Common myeloid progenitor, CD34-positive (primary cell): ENCODE results near the gene IQGAP2.

Experiments
- CTCF ChIA-PET: fragments of 350-600 bp; sonication (Branson Sonifier 250); formaldehyde crosslinking; loops from one replicate; lab custom pipeline; 2021; ENCODE audit warnings: antibody characterized with exemption; lab: Charles Lee
- POLR2A ChIA-PET: fragments of 350-600 bp; sonication (Branson Sonifier 250); formaldehyde crosslinking; loops from one replicate; lab custom pipeline; 2021; ENCODE audit warnings: antibody characterized with exemption; lab: Charles Lee
- DNase-seq, 3 donors: peaks; one replicate each; pipeline versions ENCODE4 v3.0.0 to v3.0.0-alpha.2; 2013
- H3K27ac ChIP-seq, 2 experiments: 1 replicate in 1 of 2; 2 replicates in 1 of 2; pipeline ENCODE4 v1.7.0; 2013; ENCODE audit warnings: inconsistent platforms in 2 of 2, low read length in 2 of 2, mild to moderate bottlenecking in 2 of 2, low read depth in 1 of 2, moderate library complexity in 1 of 2; ENCODE audit not compliant: severe bottlenecking in 2 of 2, insufficient read depth in 1 of 2, poor library complexity in 1 of 2
- H3K27me3 ChIP-seq, 5 experiments: replicated peaks in 2 of 5; 1 replicate in 3 of 5; 2 replicates in 2 of 5; pipeline versions ENCODE4 v1.6.1 to v1.7.0; 2013; ENCODE audit warnings: low read length in 4 of 5, mild to moderate bottlenecking in 2 of 5, moderate library complexity in 2 of 5, inconsistent platforms in 1 of 5; ENCODE audit not compliant: insufficient read depth in 5 of 5, control insufficient read depth in 4 of 5
- H3K36me3 ChIP-seq, 4 experiments: 1 replicate in 2 of 4; 2 replicates in 2 of 4; pipeline versions ENCODE4 v1.6.1 to v1.7.0; 2013; ENCODE audit warnings: low read length in 3 of 4, control low read depth in 1 of 4, mild to moderate bottlenecking in 1 of 4; ENCODE audit not compliant: control insufficient read depth in 4 of 4, insufficient read depth in 4 of 4
- H3K4me1 ChIP-seq, 4 experiments: 1 replicate in 3 of 4; 2 replicates in 1 of 4; pipeline versions ENCODE4 v1.6.1 to v1.7.1; 2013; ENCODE audit warnings: low read length in 3 of 4, mild to moderate bottlenecking in 3 of 4, control low read depth in 1 of 4, inconsistent platforms in 1 of 4, moderate library complexity in 1 of 4; ENCODE audit not compliant: control insufficient read depth in 4 of 4, insufficient read depth in 4 of 4; ENCODE audit errors: control extremely low read depth in 1 of 4
- H3K4me3 ChIP-seq, 7 experiments: 1 replicate in 4 of 7; 2 replicates in 3 of 7; pipeline versions ENCODE4 v1.5.1 to v1.7.0; 2013; ENCODE audit warnings: mild to moderate bottlenecking in 7 of 7, low read length in 6 of 7, moderate library complexity in 6 of 7, inconsistent platforms in 2 of 7, low read depth in 2 of 7, control low read depth in 1 of 7; ENCODE audit not compliant: insufficient read depth in 4 of 7, control insufficient read depth in 1 of 7; ENCODE audit errors: extremely low read depth in 1 of 7
- H3K9me3 ChIP-seq, 5 experiments: 1 replicate in 4 of 5; 2 replicates in 1 of 5; pipeline versions ENCODE4 v1.6.1 to v1.7.1; 2013; ENCODE audit warnings: low read length in 4 of 5, mild to moderate bottlenecking in 2 of 5, inconsistent platforms in 1 of 5, low read depth in 1 of 5, moderate library complexity in 1 of 5; ENCODE audit not compliant: control insufficient read depth in 4 of 5, insufficient read depth in 2 of 5; ENCODE audit errors: control extremely low read depth in 1 of 5
- WGBS: methylation state at CpG from one replicate; pipeline ENCODE4 v1.1.5; 2013; ENCODE audit not compliant: insufficient coverage; 5-methylcytosine and 5-hydroxymethylcytosine counted together

IQGAP2 gene

GRCh38 chr5:76637490-76637889, 234.4 kb downstream of the IQGAP2 start:
- CTCF ChIA-PET = interaction anchor here (1.1 to 5.2 kb wide), 5 partner anchors 11 to 38 kb away, joined by 3 to 24 read pairs (median 10); no protein-coding TSS in a partner anchor
- H3K36me3 ChIP-seq = peaks cover 33 to 73% (median 56%) of the 10 kb centered on the region in 4 experiments
- WGBS = 94% methylated on average over 2 of the region's 2 CpGs
- H3K9me3 ChIP-seq = no peaks in the 10 kb centered on the region
- DNase-seq = no peak
- H3K27me3 ChIP-seq = no peaks in the 10 kb centered on the region
- no peak overlapping the region for H3K4me3 ChIP-seq
- POLR2A ChIA-PET = no interaction called here
- H3K27ac ChIP-seq = no peak overlapping the region
- H3K4me1 ChIP-seq = peaks cover 2 to 14% (median 7%) of the 10 kb centered on the region in 4 experiments

- ChIA-PET CTCF (interaction anchor here (0.8 to 5.2 kb wide), 8 partner anchors 8 to 38 kb away, joined by 3 to 24 read pairs (median 4); no protein-coding TSS in a partner anchor), POLR2A (interaction anchor here (0.6 kb wide), 1 partner anchor 15 kb away, joined by 4 read pairs; the partner anchor contains the start of gene F2RL2)
- no peaks in the 10 kb centered on the region for H3K9me3 ChIP-seq
- peaks cover 33 to 74% (median 56%) of the 10 kb centered on the region in 4 experiments for H3K36me3 ChIP-seq
- H3K27ac ChIP-seq = peak overlapping the region in 1 of 2 experiments; percentile 62
- H3K4me3 ChIP-seq = peak overlapping the region in 2 of 7 experiments; percentile 21 to 51
- 40% methylated on average over 1 of the region's 1 CpG for WGBS
- H3K27me3 ChIP-seq = no peaks in the 10 kb centered on the region
- DNase-seq = peak in 2 of 3 donors; percentile 44 to 45
- H3K4me1 ChIP-seq = peaks cover 2 to 14% (median 7%) of the 10 kb centered on the region in 4 experiments
Observed at GRCh38 chr5:76638479-76638878, 235.4 kb downstream of the IQGAP2 start.

- POLR2A ChIA-PET = no interaction called here
- Histone ChIP-seq H3K27me3 (no peaks in the 10 kb centered on the region), H3K4me3 (no peak overlapping the region), H3K27ac (no peak overlapping the region), H3K4me1 (peaks cover 2 to 11% (median 7%) of the 10 kb centered on the region in 4 experiments), H3K36me3 (peaks cover 32 to 74% (median 50%) of the 10 kb centered on the region in 4 experiments), H3K9me3 (no peaks in the 10 kb centered on the region)
- peak; percentile 82 to 92 (median 87) for DNase-seq
- WGBS = no CpG with 5 or more reads among the region's 1 CpG
- CTCF ChIA-PET = interaction anchor here (0.6 to 5.9 kb wide), 14 partner anchors 9 to 139 kb away, joined by 3 to 48 read pairs (median 6); partner anchors contain the start of gene F2RL2
Observed at GRCh38 chr5:76641514-76642120, 238.5 kb downstream of the IQGAP2 start.

- H3K27ac ChIP-seq = peak overlapping the region in 1 of 2 experiments; percentile 31
- ChIA-PET POLR2A (no interaction called here), CTCF (interaction anchor here (0.6 to 5.9 kb wide), 10 partner anchors 8 to 140 kb away, joined by 3 to 48 read pairs (median 4); partner anchors contain the start of gene F2RL2)
- H3K27me3 ChIP-seq = no peaks in the 10 kb centered on the region
- peaks cover 2 to 11% (median 7%) of the 10 kb centered on the region in 4 experiments for H3K4me1 ChIP-seq
- H3K9me3 ChIP-seq = peaks cover 0 to 1% (median 0%) of the 10 kb centered on the region in 5 experiments
- H3K36me3 ChIP-seq = peaks cover 25 to 73% (median 49%) of the 10 kb centered on the region in 4 experiments
- no peak for DNase-seq
- H3K4me3 ChIP-seq = no peak overlapping the region
- 100% methylated on average over 1 of the region's 6 CpGs for WGBS
Observed at GRCh38 chr5:76642390-76643040, 239.4 kb downstream of the IQGAP2 start.

GRCh38 chr5:76643371-76643770, 240.3 kb downstream of the IQGAP2 start:
- POLR2A ChIA-PET = no interaction called here

GRCh38 chr5:76649140-76649539, 246.1 kb downstream of the IQGAP2 start:
- Histone ChIP-seq H3K36me3 (peaks cover 27 to 80% (median 57%) of the 10 kb centered on the region in 4 experiments), H3K4me3 (no peak overlapping the region), H3K27me3 (no peaks in the 10 kb centered on the region), H3K9me3 (peaks cover 6 to 25% (median 19%) of the 10 kb centered on the region in 5 experiments), H3K4me1 (peaks cover 0 to 2% (median 0%) of the 10 kb centered on the region in 4 experiments), H3K27ac (no peak overlapping the region)
- no peak for DNase-seq
- ChIA-PET CTCF (interaction anchor here (1.1 to 2.0 kb wide), 2 partner anchors 9 to 45 kb away, joined by 3 to 9 read pairs; no protein-coding TSS in a partner anchor), POLR2A (no interaction called here)
- WGBS = 83% methylated on average over 1 of the region's 2 CpGs

More at GRCh38 chr5:76643371-76643770, 240.3 kb downstream of the IQGAP2 start:
- no peak overlapping the region for H3K27ac ChIP-seq
- H3K4me1 ChIP-seq = peaks cover 2 to 6% (median 2%) of the 10 kb centered on the region in 4 experiments
- H3K4me3 ChIP-seq = no peak overlapping the region
- peaks cover 0 to 9% (median 7%) of the 10 kb centered on the region in 5 experiments for H3K9me3 ChIP-seq
- H3K36me3 ChIP-seq = peaks cover 24 to 74% (median 53%) of the 10 kb centered on the region in 4 experiments
- DNase-seq = no peak
- no peaks in the 10 kb centered on the region for H3K27me3 ChIP-seq
- CTCF ChIA-PET = interaction anchor here (0.9 to 5.9 kb wide), 8 partner anchors 13 to 139 kb away, joined by 3 to 48 read pairs (median 4); no protein-coding TSS in a partner anchor
